Umbilical cord (tissue), 2 donors: Measurements from ENCODE around the gene THAP4. TPM values are rescaled to one million over a fixed set of nuclear protein-coding genes. Genes with fewer than 3 reads are reported as not detected.

Experiments used
- DNase-seq: peaks from one replicate; pipeline ENCODE4 v3.0.0-alpha.2; 2015; ENCODE audit warnings: low spot score
- total RNA-seq: library from RNA; depleted of rRNA; stranded (reverse); fragments of >200 nt; gene quantifications from one replicate; pipeline ENCODE4 v1.2.3, GENCODE V29; 2014; ENCODE audit warnings: low replicate concordance; ENCODE audit not compliant: insufficient read depth

THAP4 gene
- total RNA-seq, 1 donor from 2014 or later: 21.4 TPM

DNA sequence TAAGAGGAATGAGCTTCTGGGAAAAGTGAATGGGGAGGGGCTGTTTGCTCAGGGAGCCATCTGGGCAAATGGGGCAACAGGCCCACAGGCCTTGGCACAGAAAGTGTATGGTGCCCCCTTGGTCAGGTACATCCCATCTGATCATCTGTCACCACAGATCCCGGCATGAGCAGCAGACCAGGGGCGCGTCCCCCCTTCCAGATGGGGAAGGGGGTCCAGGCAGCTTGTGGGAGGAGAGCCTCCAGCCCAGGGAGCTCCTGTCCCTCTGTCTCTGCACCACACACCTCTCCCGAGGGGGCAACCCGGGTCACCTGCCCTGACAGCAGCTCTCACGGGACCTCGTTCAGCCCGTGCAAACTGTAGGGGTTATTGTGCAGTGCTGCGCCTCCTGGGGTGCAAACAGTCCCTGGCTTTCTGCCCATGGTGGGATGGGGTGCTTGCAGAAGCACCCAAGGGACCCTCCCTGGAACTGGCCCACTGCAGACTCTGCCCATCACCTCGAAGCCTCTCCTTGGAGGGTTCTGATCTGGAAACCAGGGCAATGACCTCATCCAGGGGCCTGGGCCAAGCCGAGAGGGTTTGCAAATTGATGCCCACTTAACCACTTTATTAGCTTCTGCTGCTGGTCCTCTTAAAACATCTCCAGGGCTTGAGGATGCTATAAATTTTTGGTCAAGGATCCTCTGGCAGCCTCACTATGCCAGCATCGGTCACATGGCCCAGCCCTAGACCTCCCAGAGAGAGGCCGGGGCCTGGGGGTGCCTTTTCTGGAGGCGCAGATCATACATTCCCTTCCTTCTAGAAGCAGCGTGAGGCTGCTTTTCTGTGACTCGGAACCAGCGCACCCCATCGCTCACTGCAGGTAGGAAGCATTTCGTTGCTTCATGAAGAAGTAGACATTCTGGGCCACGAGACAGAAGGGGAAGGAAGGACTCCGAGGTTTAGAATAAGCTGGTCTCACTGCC lies 86.1 kb downstream of the THAP4 start:
- DNase-seq: no peak

DNA sequence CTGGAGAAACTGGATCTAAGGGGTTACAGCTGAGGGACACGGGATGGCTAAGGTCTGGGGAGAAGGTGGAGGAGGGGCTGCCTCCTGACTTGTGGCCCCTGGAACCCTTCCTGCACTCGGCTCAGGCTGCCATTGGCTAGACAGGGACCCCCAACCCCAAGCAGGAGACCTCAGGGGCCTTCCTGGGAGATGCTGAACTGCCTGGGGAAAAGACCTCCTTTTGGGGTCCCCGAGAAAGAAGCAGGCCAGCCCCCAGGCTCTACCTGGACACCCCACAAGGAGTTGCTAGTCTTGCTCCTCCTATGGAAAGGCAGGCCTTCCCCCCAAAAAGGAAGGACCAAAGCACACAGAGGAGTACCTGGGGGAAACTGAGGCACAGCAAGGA lies 88.5 kb downstream of the THAP4 start:
- no peak for DNase-seq

DNA sequence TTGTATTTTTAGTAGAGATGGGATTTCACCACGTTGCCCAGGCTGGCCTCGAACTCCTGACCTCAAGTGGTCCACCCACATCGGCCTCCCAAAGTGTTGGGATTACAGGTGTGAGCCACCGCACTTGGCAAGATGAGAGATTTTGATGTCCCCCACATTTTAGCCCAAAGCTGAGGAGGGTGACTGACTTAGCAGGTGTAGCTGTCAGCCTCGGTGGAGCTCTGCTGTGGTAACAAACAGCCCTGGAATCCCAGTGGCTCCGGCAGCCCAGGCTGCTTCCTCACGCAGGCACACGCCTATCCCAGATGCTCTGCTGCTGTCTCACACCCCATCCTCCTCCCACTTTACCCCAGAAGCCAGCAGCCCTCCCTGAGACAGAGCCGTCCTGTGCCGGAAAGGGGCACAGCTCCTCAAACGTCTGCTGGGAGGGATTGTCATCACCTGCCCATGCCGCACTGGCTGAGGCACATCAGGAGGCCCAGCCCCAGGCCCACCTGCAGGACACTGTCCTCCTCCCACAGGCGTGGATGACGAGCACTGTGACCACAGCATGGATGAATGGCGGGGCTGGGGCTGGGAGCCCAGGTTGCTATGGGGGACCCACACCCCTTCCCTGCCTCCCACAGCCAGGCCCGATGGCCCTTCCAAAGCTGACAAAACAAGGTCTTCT lies 89.0 kb downstream of the THAP4 start:
- no peak for DNase-seq

DNA sequence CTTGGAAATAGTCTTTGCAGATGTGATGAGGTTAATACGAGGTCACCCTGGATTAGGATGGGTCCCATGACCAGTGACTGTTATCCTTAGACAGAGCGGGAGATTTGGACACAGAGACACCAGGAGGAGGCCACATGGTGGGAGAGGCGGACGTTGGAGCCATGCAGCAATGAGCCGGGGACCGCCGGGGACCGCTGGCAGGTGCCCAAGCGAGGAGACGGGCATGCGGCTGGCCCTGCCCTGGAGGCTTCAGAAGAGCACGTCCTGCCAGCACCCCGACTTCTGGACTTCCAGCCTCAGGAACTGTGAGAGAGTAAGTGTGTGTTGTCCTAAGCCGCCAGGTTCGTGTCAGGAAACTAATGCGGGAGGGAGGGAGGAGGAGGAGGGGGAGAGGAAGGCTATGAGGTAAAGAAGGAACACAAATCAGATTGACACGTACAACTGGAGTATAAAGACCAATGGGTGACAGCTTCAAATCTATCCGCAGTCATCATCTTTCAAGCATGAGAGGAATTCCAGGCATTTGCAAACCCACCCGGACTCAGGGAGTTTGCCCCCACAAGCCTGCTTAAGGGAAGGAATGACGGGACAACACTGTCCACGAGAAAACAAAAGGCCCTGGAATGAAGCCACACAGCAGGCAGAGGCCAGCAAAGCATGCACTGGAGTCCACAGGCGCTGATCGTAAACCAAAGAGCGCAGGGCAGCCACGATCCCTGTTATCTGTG lies 90.0 kb downstream of the THAP4 start:
- DNase-seq: peak; percentile 86

DNA sequence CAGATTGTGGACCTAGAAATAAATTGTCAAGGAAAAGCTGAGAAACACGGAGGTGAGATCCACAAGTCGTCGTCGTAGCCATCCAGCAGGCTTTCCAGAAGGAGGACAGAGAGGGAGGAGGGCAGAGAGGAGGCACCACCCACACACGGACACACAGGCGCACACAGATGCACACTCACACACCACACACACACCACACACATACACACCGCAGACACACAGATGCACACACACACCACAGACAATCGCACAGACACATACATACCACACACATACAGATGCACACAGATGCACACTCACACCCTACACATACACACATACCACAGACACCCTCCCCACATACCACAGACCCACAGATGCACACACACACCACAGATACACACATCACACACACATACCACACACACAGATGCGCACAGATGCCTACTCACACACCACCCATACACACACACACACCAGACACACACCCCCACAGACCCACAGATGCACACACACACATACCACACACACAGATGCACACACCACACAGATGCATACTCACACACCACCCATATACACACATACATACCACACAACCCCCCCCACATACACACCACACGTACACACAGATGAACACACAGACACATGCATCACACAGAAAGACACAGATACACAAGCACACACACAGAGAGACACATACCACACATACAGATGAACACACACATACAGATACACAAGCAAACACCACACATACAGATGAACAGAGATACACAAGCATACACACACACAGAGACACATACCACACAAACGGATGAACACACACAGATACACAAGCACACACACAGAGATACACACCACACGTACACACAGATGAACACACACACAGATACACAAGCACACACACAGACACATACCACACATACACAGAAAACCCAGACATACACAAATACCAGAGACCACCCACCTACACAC lies 91.2 kb downstream of the THAP4 start:
- DNase-seq: no peak

DNA sequence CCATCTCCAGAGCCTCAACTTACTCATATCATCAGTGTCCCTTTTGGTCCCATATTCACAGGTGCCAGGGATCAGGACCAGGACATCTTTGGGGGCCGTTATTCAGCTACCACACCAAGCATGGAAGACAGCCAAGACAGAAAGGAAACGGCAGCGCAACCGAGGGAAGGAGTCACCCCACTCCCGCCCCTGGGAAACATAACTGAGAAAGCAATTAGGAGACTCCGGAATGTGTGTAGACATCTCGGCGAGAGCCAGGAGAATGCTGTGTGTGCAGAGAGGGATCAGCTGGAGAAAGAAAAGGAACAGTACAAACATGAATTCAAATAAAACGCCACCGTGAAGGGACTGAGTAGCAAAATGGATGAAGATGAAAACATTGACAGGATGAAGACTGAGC lies 91.9 kb downstream of the THAP4 start:
- DNase-seq: no peak

DNA sequence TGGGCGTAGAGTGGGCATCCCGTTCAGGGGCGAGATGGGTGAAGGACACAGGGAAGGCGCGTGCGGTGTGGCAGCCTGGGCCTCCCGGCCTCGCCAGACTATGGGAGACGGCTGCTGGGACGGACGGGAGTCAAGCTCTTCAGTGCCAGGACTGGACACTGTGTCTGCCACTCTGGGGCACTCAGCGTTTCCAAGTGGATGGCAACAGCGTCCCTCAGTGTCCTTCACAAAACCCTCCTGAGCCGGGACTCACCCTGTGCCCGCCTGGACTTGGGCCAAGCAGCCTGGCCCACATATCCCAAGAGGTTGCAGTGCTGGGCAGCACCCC lies 94.7 kb downstream of the THAP4 start:
- DNase-seq: no peak

DNA sequence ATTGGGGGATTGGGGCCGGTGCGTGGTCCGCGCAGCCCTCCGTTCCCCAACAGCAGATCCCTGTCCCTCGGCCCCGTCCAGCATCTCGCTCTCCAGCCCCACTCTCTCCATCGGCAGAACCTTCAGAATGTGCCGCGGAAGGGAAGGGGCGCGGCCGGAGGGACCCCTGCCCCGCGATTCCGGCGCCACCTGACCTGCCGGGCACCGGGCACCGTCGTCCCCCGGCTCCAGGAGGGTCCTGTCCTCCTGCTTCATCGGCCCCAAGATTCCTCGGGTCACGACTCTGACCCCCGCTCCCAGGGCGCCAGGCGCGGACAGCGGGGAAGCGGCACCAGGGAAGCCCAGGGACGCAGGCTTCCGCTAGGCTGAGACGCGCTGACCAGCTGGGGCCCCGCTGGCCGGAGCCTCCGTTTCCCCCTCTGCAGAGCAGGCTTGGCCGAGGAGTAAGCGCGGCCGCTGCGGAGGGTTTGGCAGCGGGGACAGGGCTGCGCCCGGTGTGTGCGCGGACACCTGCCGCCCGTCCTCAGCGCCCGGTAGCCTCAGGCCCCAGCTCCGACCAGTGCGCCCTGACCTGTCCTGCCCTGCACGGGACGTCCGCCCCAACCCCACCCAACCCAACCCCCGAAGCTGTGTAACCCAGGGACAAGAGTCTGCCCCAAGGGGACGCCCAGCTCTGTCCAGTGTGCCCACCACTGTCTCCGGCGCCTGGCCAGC lies 95.2 kb downstream of the THAP4 start:
- DNase-seq: no peak

DNA sequence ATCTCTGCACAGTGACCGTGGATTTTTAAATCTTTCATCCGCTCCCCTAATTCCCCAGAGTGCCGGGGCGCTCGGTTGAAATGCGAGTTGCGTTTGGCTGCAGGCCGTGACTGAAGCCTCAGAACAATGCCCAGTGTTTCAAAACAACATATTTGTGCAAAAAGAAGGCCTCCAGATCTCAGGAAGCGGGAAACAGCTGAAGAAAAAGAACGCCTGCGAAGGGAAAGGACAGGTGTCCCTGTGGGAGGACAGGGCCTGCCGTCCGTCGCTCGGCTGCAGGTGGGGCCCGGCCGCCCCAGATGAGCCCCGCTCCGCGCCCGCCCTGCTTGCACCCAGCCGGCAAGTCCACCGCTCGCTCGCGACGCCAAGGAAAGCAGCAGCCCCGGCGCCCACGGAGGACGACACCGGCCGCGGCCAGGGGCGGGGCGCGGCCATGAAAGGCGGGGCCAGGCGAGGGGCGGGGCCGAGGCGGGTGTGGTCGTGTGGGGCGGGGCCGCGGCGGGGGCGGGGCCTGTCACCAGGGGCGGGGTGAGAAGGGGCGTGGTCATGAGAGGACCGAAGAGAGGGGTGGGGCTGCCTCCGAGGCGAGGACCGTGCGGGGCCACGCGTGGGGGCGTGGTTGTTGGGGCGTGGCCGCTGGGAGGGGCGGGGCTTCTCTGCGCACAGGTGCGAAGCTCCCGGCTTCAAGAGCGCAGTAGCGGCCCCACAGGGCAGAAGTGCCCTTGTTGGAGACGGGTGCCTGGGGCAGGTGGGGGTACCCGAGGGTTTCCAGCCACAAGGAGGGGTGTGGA lies 96.0 kb downstream of the THAP4 start:
- DNase-seq: no peak

DNA sequence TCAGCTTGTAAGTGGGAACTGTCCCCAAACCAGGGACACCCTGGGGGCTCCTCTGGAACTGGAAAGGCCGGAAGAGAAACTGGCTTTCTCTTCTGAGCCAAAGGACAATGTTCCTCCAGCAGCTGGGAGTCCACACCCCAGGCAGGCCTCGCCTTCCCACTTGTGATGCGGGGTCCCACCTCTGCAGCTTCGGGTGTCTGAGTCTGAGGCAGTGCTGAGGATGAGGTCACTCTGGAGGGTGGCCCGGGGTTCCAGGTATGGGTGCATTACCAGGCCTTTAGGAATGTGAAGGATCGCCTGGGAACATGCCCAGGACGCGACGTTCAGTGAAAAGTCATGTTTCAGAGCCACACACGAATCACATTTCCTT lies 96.6 kb downstream of the THAP4 start:
- no peak for DNase-seq

DNA sequence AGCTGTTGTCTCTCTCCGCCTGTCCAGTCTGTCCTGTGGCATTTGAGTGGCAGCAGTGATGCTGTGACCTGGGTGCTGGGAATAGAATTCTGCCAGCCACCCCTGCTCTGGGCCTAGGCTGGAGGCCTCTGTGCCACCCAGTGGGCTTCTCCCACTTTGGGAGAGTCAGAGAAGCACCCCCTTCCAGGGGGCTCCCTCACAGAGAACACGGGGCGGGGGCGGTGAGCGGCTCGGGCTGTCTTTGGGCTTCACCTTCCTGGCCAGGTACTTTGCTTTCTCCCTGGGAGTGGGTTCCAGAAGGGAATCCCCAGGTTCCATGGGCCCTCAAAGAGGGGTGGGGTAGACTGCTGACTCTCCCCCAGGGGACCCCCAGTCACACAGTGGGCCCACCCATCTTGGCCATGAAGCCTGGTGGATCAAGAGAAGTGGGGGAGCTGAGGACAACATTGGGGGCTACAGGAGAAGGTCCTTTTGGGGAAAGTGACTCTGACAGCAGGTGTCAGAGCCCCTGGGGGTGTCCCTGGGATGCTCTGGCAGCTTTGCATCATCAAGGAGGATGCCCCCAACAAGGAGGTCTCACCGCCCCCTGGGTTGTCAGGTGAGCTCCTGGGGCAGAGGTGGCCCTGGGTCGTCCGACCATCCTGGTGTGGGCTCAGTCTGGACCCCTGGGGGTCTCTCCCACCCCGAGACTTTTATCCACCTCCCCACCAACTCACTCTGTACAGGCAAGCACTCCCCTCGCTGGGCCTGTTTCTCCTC lies 97.2 kb downstream of the THAP4 start:
- no peak for DNase-seq

DNA sequence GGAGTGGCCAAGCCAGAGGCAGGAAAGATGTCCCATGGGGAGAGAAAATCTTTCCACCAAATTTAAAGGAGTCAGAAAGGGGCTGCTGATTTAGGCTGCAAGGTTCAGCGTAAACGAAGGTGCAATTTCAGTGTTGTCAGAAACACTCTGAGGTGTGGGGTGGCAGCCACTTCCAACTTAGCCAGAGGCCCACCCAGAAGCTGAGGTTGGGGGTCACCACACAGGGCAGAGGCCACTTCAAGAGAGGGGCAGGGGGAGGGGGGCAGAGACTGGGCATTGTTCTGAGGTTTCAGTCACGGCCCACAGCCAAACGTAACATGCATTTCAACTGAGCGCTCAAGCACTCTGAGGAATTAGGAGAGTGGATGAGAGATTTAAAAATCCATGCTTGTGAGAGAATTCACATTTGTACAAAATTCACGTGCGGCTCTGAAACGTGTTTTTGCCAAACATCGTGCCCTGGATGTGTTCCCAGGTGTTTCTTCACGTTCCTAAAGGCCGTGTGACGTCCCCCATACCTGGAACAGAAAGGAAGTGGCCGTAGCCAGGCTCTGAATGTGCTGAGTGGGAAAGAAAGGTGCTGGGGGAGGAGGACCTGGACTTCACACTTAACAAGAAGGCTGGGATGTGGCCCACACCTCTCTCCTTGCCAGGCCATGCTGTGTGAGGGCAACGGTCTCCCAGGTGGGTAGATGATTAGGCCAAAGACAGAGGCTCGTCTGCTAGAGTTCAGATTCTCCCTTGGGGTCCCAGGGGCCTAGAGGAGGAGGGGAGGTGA lies 97.9 kb downstream of the THAP4 start:
- DNase-seq: no peak

DNA sequence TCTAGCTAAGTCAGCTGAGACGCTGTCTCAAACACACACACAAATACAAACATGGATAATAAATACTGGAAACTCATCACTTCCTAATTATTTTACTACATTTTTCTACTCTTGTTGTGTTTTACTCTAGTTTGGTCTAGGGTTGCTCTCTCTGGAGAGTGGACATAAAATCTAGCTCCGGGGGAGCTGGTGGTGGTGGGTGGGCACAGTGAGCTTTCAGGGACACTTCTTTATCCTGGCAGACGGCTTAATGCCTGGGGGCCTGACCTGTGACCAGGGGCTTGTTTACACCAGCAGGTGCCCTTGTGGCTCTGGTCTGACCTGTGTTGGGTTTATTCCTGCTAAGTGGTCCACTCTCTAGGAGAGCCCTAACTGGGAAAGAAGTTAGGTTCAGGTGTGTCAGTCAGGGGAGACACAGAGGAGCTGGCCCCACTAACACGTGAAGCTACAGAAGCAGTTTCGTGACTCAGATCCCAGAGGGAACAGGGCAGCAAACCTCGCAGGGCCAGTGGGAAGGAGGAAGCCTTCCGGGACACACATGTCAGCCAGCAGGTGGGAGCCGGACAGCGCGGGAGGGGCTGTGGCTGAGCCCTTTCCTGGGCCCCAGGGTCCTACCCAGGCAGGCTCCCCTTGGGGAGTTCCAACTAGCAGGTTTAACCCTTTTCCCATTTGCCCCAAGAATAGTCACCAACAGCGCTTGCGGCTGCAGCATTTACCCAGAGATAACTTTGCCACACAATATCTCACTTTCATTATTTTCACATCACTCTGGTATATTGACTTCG lies 100.9 kb downstream of the THAP4 start:
- DNase-seq: no peak

DNA sequence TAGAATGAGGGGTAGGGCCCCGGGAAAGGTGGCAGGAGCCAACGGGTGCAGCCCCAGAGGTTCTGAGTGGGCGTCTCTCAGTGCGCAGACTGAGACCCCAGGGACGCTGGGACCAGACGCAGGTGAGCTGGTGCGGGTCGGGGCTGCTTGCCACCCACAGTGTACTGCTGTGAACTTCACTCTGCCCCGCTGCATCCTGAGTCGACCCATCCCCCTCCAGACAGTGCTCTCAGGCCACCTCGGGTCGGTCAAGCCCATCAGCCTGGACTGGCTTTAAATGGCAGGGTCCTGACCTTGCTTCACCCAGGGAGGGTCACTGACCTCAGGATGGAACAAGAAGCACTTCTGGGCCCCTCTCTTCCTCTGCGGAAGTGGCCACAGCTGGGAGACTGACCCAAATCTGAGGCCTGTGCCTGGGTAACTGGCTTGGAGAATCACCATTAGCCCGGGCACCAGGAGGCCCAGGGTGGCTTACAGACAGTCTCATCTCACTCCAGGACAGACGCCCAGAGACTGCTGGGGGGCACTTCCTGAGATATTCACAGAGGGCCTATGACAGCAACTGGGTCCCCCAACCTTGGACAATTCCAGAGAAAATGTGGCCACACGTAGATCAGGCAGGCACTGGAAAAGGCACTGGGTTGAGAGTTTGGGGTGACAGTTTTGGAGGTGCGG lies 102.1 kb downstream of the THAP4 start:
- DNase-seq: no peak
